MCF 10A (cell line): ENCODE measurements around the gene PTPRG. TPM values are rescaled to one million over a fixed set of nuclear protein-coding genes. Genes with fewer than 3 reads are reported as not detected.

ENCODE experiments used
- BruUV-seq: library from RNA; stranded (reverse); fragments of 400-500 nt; replicated peaks from 2 replicates; lab custom pipeline; 2021; lab: Mats Ljungman, UMichigan
- CTCF ChIA-PET: fragments of 300-600 bp; sonication (Branson Sonifier 250); formaldehyde crosslinking; extraction: SDS; loops from one replicate; lab custom pipeline; 2021; ENCODE audit warnings: antibody characterized with exemption, inconsistent platforms; lab: Yijun Ruan, JAX
- POLR2A ChIA-PET: fragments of 300-600, 350-650 bp; sonication (Branson Sonifier 250); formaldehyde crosslinking; extraction: SDS; loops from one replicate; lab custom pipeline; 2020; ENCODE audit warnings: antibody characterized with exemption, inconsistent platforms; lab: Yijun Ruan, JAX
- DNase-seq: peaks from one replicate; pipeline ENCODE4 v3.0.0-alpha.2; 2018; ENCODE audit not compliant: unreplicated experiment
- H3K27ac Mint-ChIP-seq: one replicate; pipeline ENCODE4 v1.8.0; 2022; ENCODE audit warnings: mild to moderate bottlenecking, low read depth, mixed read lengths; ENCODE audit not compliant: unreplicated experiment
- H3K27me3 Mint-ChIP-seq: one replicate; pipeline ENCODE4 v1.8.0; 2022; ENCODE audit warnings: mixed read lengths; ENCODE audit not compliant: insufficient read depth, unreplicated experiment
- H3K36me3 Mint-ChIP-seq: one replicate; pipeline ENCODE4 v1.8.0; 2022; ENCODE audit warnings: mild to moderate bottlenecking, moderate library complexity, mixed read lengths; ENCODE audit not compliant: insufficient read depth, unreplicated experiment
- H3K4me1 Mint-ChIP-seq: one replicate; pipeline ENCODE4 v1.8.0; 2022; ENCODE audit warnings: mixed read lengths; ENCODE audit not compliant: insufficient read depth, unreplicated experiment
- H3K4me3 Mint-ChIP-seq: one replicate; pipeline ENCODE4 v1.8.0; 2022; ENCODE audit warnings: mild to moderate bottlenecking, moderate library complexity, mixed read lengths; ENCODE audit not compliant: unreplicated experiment
- H3K9me3 Mint-ChIP-seq: one replicate; pipeline ENCODE4 v1.8.0; 2022; ENCODE audit warnings: mixed read lengths; ENCODE audit not compliant: unreplicated experiment
- CTCF ChIP-seq: fragments of 200-600 bp; IDR thresholded peaks from one replicate; pipeline ENCODE4 v1.8.0; 2022; ENCODE audit warnings: antibody characterized with exemption, mild to moderate bottlenecking; ENCODE audit not compliant: unreplicated experiment
- intact Hi-C: fragments of 100-400 bp; cut with micrococcal nuclease; formaldehyde crosslinking; loops from 2 replicates; pipeline ENCODE4 v1.14.1; 2022
- total RNA-seq: library from RNA; stranded (reverse); gene quantifications from 2 replicates; pipeline ENCODE4 v1.2.3, GENCODE V29; 2022

PTPRG gene
- total RNA-seq, 1 experiment from 2014 or later: 54.5 TPM

- peaks cover 11% of the 10 kb centered on the region for H3K4me1 Mint-ChIP-seq
- BruUV-seq: no TSS peak
- H3K36me3 Mint-ChIP-seq: peaks cover 3% of the 10 kb centered on the region
- no peak for TF ChIP-seq CTCF
- ChIA-PET POLR2A (no interaction called here), CTCF (no interaction called here)
- H3K9me3 Mint-ChIP-seq: no peaks in the 10 kb centered on the region
- no peak overlapping the region for H3K4me3 Mint-ChIP-seq
- H3K27me3 Mint-ChIP-seq: no peaks in the 10 kb centered on the region
- no peak overlapping the region for H3K27ac Mint-ChIP-seq
- intact Hi-C loops: loop anchor here (10.0 kb wide), 1 partner anchor 231 kb away; no protein-coding TSS in a partner anchor
- peak; percentile 32 for DNase-seq
Measured at GRCh38 chr3:61954097-61954540, 392.7 kb downstream of the PTPRG start.

- Mint-ChIP-seq H3K4me1 (peaks cover 19% of the 10 kb centered on the region), H3K9me3 (no peaks in the 10 kb centered on the region), H3K27ac (no peak overlapping the region), H3K36me3 (no peaks in the 10 kb centered on the region), H3K4me3 (no peak overlapping the region), H3K27me3 (no peaks in the 10 kb centered on the region)
- CTCF ChIA-PET: interaction anchor here (0.7 kb wide), 1 partner anchor 85 kb away, joined by 3 read pairs; no protein-coding TSS in a partner anchor
- no TSS peak for BruUV-seq
- intact Hi-C loops: loop anchor here (10.0 kb wide), 1 partner anchor 229 kb away; no protein-coding TSS in a partner anchor
- POLR2A ChIA-PET: no interaction called here
- peak; percentile 25 for DNase-seq
- TF ChIP-seq CTCF: no peak
Measured at GRCh38 chr3:61955483-61955882, 394.1 kb downstream of the PTPRG start.

GRCh38 chr3:61956236-61956635, 394.9 kb downstream of the PTPRG start:
- no peaks in the 10 kb centered on the region for H3K9me3 Mint-ChIP-seq
- TF ChIP-seq CTCF: no peak
- ChIA-PET POLR2A (no interaction called here), CTCF (interaction anchor here (1.0 kb wide), 1 partner anchor 20 kb away, joined by 4 read pairs; no protein-coding TSS in a partner anchor)
- intact Hi-C loops: loop anchor here (10.0 kb wide), 1 partner anchor 229 kb away; no protein-coding TSS in a partner anchor
- H3K36me3 Mint-ChIP-seq: peaks cover 2% of the 10 kb centered on the region
- H3K27me3 Mint-ChIP-seq: no peaks in the 10 kb centered on the region
- peaks cover 19% of the 10 kb centered on the region for H3K4me1 Mint-ChIP-seq
- no TSS peak for BruUV-seq
- H3K27ac Mint-ChIP-seq: peak overlapping the region; percentile 46
- H3K4me3 Mint-ChIP-seq: peak overlapping the region; percentile 25
- peak; percentile 72 for DNase-seq

- DNase-seq: no peak
- H3K27me3 Mint-ChIP-seq: no peaks in the 10 kb centered on the region
- H3K4me3 Mint-ChIP-seq: no peak overlapping the region
- POLR2A ChIA-PET: no interaction called here
- no TSS peak for BruUV-seq
- intact Hi-C loops: loop anchor here (10.0 kb wide), 1 partner anchor 228 kb away; no protein-coding TSS in a partner anchor
- peaks cover 28% of the 10 kb centered on the region for H3K4me1 Mint-ChIP-seq
- H3K27ac Mint-ChIP-seq: peak overlapping the region; percentile 46
- H3K36me3 Mint-ChIP-seq: peaks cover 6% of the 10 kb centered on the region
- H3K9me3 Mint-ChIP-seq: no peaks in the 10 kb centered on the region
- CTCF ChIA-PET: no interaction called here
- TF ChIP-seq CTCF: no peak
Measured at GRCh38 chr3:61957259-61957658, 395.9 kb downstream of the PTPRG start.
